AG10803 (cell line): Measurements from ENCODE around the gene CD24.
"Not testable (repeated sequence)": the region's sequence is repeated elsewhere in the genome, so short reads cannot be mapped to it uniquely, and the experiment has no call there.

Experiments used
- DNase-seq: peaks from one replicate; pipeline ENCODE4 v3.0.0; 2010; ENCODE audit warnings: low read depth
- H3K4me3 ChIP-seq: 2 replicates; pipeline ENCODE4 v1.5.1; 2011; ENCODE audit warnings: mild to moderate bottlenecking, low read length, control low read depth
- TF ChIP-seq, protein P1 (sequence below): conservative IDR thresholded peaks from 2 replicates; pipeline ENCODE4 v1.5.1; 2011; ENCODE audit warnings: mild to moderate bottlenecking, low read length, control low read depth, inconsistent platforms

The CD24 gene

DNA sequence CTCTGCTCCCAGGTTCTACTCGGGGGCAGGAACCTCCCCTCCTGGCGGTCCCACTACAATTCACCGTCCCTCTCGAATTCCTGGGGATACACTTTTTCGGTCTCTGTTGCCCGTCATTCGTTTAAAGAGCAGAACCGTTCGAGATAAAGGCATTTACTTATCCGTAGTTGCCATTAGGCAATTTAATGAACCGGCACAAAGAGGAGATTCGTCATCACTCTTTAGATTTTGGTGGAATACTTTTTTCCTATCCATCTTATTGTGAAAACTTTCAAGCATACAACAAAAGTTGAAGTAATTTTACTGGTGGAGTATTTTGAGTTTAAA, 1.2 kb upstream of the CD24 start:
- no peak for DNase-seq
- peak overlapping the region; percentile 24; the same call in 1 of the 2 replicates for H3K4me3 ChIP-seq
- TF ChIP-seq, protein P1, sequence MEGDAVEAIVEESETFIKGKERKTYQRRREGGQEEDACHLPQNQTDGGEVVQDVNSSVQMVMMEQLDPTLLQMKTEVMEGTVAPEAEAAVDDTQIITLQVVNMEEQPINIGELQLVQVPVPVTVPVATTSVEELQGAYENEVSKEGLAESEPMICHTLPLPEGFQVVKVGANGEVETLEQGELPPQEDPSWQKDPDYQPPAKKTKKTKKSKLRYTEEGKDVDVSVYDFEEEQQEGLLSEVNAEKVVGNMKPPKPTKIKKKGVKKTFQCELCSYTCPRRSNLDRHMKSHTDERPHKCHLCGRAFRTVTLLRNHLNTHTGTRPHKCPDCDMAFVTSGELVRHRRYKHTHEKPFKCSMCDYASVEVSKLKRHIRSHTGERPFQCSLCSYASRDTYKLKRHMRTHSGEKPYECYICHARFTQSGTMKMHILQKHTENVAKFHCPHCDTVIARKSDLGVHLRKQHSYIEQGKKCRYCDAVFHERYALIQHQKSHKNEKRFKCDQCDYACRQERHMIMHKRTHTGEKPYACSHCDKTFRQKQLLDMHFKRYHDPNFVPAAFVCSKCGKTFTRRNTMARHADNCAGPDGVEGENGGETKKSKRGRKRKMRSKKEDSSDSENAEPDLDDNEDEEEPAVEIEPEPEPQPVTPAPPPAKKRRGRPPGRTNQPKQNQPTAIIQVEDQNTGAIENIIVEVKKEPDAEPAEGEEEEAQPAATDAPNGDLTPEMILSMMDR: no peak

DNA sequence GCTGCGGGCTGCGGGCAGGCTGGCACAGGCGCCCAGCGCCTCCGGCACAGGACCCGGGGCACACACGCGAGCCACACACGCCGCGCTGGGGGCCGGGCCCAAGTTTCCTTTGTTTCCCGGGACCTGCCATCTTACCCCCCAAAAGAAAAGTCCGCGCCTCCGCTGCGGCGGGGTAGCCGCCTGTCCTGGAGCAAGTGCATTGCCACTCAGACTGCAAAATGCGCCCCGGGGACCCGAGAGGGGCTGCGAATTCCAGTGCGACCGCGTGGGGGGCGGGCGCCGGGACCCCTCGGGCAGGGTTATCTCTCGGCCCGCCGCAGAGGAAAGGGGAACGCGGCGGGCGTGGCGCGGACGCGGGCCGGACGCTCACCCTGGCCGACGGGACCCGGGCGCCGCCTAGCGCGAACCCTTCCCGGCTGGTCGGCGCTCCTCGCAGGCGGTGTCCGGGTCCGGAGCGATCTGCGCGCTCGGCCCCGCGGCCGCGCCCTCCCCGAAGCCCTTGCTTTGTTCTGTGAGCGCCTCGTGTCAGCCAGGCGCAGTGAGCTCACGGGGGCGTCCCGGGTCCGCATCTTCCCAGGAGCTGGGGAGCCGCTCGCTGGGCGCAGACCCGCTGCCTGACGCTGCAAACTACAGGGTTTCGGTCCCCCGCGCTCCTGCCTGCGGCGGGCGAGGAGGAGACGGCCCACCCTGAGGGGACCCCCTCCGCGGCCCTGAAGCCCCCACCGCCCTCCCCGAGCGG, 639 bp upstream of the CD24 start:
- TF ChIP-seq, protein P1: no peak
- peak overlapping the region; percentile 47 for H3K4me3 ChIP-seq
- DNase-seq: peak; percentile 9

DNA sequence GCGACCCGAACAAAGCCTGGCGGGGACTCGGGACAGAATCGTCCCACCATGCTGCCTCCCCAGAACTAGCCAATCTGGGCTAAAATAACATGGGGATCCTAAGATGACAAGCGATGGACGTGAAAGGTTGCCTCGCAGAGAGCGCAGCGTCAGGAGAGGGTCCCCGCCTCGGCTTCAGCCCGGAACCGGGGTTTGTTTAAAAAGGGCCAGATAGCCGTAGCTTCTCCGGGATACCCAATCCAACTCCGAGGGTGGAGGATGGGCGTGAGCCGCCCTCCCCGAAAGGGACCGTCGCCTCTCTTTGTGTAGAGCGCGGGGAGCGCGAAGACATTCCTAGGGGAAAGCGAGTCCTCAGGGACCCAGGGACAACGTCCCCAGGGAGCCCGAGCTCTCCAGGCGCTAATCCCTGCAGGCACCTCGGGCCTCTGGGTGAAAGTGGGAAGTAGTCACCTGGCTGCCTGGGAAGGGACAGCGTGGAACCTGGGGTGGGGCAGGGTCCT, 643 bp downstream of the CD24 start:
- peak overlapping the region; percentile 37 for H3K4me3 ChIP-seq
- TF ChIP-seq, protein P1: no peak
- DNase-seq: no peak

DNA sequence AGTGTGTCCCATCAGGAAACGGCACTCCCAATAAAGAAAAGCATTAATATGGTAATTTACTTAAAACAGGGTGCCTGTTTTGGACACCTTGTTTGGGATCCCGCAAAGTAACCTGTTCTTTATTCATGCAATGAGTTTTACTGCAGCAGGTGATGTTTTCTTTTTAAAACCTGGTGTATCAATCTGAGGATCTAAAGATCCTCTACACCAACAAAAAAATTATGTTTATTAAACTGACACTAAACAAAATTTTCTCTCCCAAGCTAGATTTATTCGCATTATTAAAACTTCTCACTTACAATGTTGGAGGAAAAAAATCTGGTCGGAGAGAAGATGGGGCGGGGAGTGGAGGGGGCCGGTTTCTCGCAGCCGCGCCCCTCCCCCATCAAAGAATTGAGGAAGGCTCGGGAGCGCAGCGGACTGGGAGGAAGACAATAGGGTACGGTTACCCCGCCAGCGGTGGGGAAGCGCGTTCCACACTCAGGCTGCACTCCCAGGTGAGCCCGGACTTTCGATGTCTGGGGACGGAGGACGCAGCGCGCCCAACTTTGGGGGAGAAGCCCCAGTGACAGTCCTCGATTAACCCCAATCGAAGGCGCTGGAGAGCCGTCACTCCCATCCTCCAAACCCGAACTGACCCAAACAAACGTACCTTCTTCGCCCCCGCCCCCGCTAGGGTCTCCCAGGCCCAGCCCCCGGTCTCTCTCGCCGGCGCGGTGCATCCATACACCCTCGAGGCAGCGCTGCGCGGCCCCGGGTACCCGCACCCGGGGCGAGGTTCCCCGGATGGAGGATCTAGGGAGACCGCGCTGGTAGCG, 1.3 kb downstream of the CD24 start:
- peak overlapping the region; percentile 37 for H3K4me3 ChIP-seq
- DNase-seq: no peak

DNA sequence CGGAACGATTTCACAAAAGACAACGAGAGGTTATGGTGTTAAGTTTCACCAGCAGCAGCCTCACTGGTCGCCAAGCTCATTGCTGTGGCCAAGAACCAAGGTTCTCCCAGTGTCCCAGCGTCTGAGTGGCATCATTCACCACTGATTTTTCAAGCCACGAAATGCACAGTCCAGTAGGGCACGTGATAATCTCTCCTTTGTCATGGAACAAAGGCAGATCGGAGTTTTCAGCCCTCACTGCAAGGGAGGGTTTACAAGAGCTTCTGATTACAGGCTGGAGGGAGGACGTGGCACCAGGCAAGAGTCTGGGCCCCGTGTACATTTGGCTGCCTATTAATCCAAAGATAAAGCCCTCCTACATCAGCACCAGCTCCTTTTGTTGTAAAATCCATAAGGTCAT, 2.0 kb downstream of the CD24 start:
- no peak overlapping the region for H3K4me3 ChIP-seq
- no peak for DNase-seq
- TF ChIP-seq, protein P1: no peak

More for the DNA sequence above, 1.3 kb downstream of the CD24 start:
- TF ChIP-seq, protein P1: no peak

DNA sequence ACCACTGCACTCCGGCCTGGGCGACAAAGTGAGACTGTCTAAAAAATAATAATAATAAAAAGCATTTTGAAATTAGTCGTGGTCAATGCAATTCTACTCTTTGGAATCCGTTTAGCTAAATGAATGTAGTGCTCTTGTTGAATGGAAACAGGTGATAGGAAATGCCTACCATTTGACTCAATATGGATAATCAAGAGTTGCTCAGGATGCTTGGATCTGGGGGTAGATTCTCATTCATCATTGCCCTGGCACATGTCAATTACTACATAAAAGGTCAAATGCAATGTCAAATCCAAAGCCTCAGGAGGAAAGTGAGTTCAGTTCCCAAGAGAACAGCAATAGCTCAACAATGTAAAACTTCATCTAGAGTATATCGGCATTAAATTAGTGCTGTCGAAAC, 3.8 kb downstream of the CD24 start:
- H3K4me3 ChIP-seq, DNase-seq: not testable (repeated sequence)

DNA sequence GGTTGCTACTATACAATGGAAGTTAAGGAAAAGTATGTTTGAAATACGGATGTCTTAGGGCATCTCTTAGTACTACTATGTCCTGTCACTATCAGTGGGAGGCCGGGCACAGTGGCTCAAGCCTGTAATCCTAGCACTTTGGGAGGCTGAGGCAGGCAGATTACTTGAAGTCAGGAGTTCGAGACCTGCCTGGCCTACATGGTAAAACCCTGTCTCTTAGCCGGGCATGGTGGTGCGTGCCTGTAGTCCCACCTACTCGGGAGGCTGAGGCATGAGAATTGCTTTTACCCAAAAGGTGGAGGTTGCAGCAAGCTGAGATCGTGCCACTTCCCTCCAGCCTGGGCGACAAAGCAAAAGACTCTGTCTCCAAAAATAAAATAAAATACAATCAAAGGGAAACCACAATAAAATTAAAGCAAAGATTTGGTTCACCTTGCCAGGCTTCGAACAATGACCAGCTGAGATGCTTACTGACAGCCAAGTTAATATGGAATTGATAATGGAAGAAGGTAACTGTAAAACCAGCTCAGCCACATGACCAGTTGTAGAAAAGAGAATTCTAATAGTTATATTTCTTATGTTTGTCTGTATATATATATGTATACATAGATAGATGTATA, 6.5 kb downstream of the CD24 start:
- no peak for DNase-seq
- H3K4me3 ChIP-seq: no peak overlapping the region
- TF ChIP-seq, protein P1: no peak
